HepG2 (cell line): ENCODE data around the gene CADM2. TPM values are rescaled to one million over a fixed set of nuclear protein-coding genes. Genes with fewer than 3 reads are reported as not detected.
A peak's percentile ranks its signal among the peaks of the same experiment; 100 is the strongest.

Experiments
- ARNT2 ChIP-seq: sonication (generic); formaldehyde crosslinking; IDR thresholded peaks from 2 replicates; pipeline ENCODE4 v1.8.0; 2022; ENCODE audit warnings: mild to moderate bottlenecking, low read depth, missing genetic modification reagents, moderate library complexity
- EP300 ChIP-seq, 3 experiments: sonication (generic) in 1 of 3; formaldehyde crosslinking in 1 of 3; IDR thresholded peaks; 2 replicates each; pipeline versions ENCODE4 v1.5.1 to v1.6.1; 2011 to 2020; ENCODE audit warnings: low read depth in 2 of 3, low read length in 2 of 3, borderline replicate concordance in 1 of 3, improper control_type of control experiment in 1 of 3, mild to moderate bottlenecking in 1 of 3, missing genetic modification reagents in 1 of 3, moderate library complexity in 1 of 3
- ETV6 ChIP-seq: sonication (generic); formaldehyde crosslinking; conservative IDR thresholded peaks from 2 replicates; pipeline ENCODE4 v1.4.0; 2020; ENCODE audit warnings: missing genetic modification reagents
- FOXA1 ChIP-seq, 2 experiments: fragments of 450-650 bp in 1 of 2; sonication (generic) in 1 of 2; formaldehyde crosslinking in 1 of 2; IDR thresholded peaks; 2 replicates each; pipeline versions ENCODE4 v1.4.0 to v1.6.1; 2016 to 2020; ENCODE audit warnings: missing genetic modification reagents in 1 of 2
- HDAC6 ChIP-seq: fragments of 200-600 bp; sonication (generic); IDR thresholded peaks from 2 replicates; pipeline ENCODE4 v1.7.0; 2017; ENCODE audit warnings: mild to moderate bottlenecking, antibody characterized with exemption, low read length, low read depth
- HIVEP1 ChIP-seq: sonication (generic); formaldehyde crosslinking; IDR thresholded peaks from 2 replicates; pipeline ENCODE4 v1.4.0; 2020; ENCODE audit warnings: mild to moderate bottlenecking, missing genetic modification reagents
- IRF2 ChIP-seq: IDR thresholded peaks from 2 replicates; pipeline ENCODE4 v1.6.1; 2018; ENCODE audit warnings: missing genetic modification reagents, missing compliant biosample characterization
- KDM3A ChIP-seq: IDR thresholded peaks from 2 replicates; pipeline ENCODE4 v1.6.1; 2018; ENCODE audit warnings: low read depth, missing compliant biosample characterization
- NFIB ChIP-seq: sonication (generic); formaldehyde crosslinking; IDR thresholded peaks from 2 replicates; pipeline ENCODE4 v1.9.0; 2021; ENCODE audit warnings: missing genetic modification reagents, mild to moderate bottlenecking, borderline replicate concordance
- NFIC ChIP-seq: IDR thresholded peaks from 2 replicates; pipeline ENCODE4 v1.6.1; 2012; ENCODE audit warnings: mild to moderate bottlenecking, low read length, inconsistent platforms
- PAXIP1 ChIP-seq: sonication (generic); formaldehyde crosslinking; conservative IDR thresholded peaks from 2 replicates; pipeline ENCODE4 v1.4.0; 2020; ENCODE audit warnings: mild to moderate bottlenecking, missing genetic modification reagents, moderate library complexity
- RELA ChIP-seq: sonication (generic); formaldehyde crosslinking; IDR thresholded peaks from 2 replicates; pipeline ENCODE4 v1.4.0; 2020; ENCODE audit warnings: missing genetic modification reagents
- RFXANK ChIP-seq: IDR thresholded peaks from 2 replicates; pipeline ENCODE4 v1.6.1; 2016
- SOX6 ChIP-seq, 2 experiments: fragments of 450-650 bp in 1 of 2; sonication (generic) in 1 of 2; formaldehyde crosslinking in 1 of 2; IDR thresholded peaks; 2 replicates each; pipeline versions ENCODE4 v1.4.0 to v1.6.1; 2017 to 2020; ENCODE audit warnings: antibody characterized with exemption in 1 of 2, mild to moderate bottlenecking in 1 of 2, missing genetic modification reagents in 1 of 2
- ZNF124 ChIP-seq: sonication (generic); formaldehyde crosslinking; IDR thresholded peaks from 2 replicates; pipeline ENCODE4 v1.4.0; 2020; ENCODE audit warnings: missing genetic modification reagents
- ZNF207 ChIP-seq: fragments of 450-650 bp; IDR thresholded peaks from 2 replicates; pipeline ENCODE4 v1.6.1; 2016; ENCODE audit warnings: antibody characterized with exemption, borderline replicate concordance
- ZNF235 ChIP-seq: sonication (generic); formaldehyde crosslinking; IDR thresholded peaks from 2 replicates; pipeline ENCODE4 v1.8.1; 2023; ENCODE audit warnings: mild to moderate bottlenecking, missing genetic modification reagents, borderline replicate concordance
- ZNF253 ChIP-seq: sonication (generic); formaldehyde crosslinking; IDR thresholded peaks from 2 replicates; pipeline ENCODE4 v1.8.0; 2022; ENCODE audit warnings: mild to moderate bottlenecking, missing genetic modification reagents, borderline replicate concordance
- ZNF263 ChIP-seq: sonication (generic); formaldehyde crosslinking; IDR thresholded peaks from 2 replicates; pipeline ENCODE4 v1.4.0; 2020; ENCODE audit warnings: missing genetic modification reagents
- ZNF382 ChIP-seq: sonication (generic); formaldehyde crosslinking; IDR thresholded peaks from 2 replicates; pipeline ENCODE4 v1.5.0; 2020; ENCODE audit warnings: missing genetic modification reagents, mild to moderate bottlenecking, borderline replicate concordance
- ZNF468 ChIP-seq: sonication (generic); formaldehyde crosslinking; IDR thresholded peaks from 2 replicates; pipeline ENCODE4 v1.8.0; 2022; ENCODE audit warnings: mild to moderate bottlenecking, moderate library complexity, missing genetic modification reagents
- ZNF546 ChIP-seq: sonication (generic); formaldehyde crosslinking; conservative IDR thresholded peaks from 2 replicates; pipeline ENCODE4 v1.8.1; 2023; ENCODE audit warnings: mild to moderate bottlenecking, missing genetic modification reagents
- ZNF687 ChIP-seq: sonication (generic); formaldehyde crosslinking; IDR thresholded peaks from 2 replicates; pipeline ENCODE4 v1.5.1; 2020; ENCODE audit warnings: mild to moderate bottlenecking, missing genetic modification reagents, moderate library complexity
- polyA plus RNA-seq, 8 experiments: library from polyadenylated mRNA; depleted of rRNA in 3 of 8; stranded (reverse) in 7 of 8; unstranded in 1 of 8; fragments of >200 nt; fragmentation: Illumina TruSeq in 4 of 8; extraction: Trizol in 4 of 8; gene quantifications; 2 replicates each; pipeline versions ENCODE4 v1.2.1 to v1.2.3, GENCODE V29; 2011 to 2016; ENCODE audit warnings: low read depth in 4 of 8, missing spikeins in 1 of 8, mixed read lengths in 1 of 8; ENCODE audit not compliant: insufficient read depth in 1 of 8
- total RNA-seq, 5 experiments: library from RNA; depleted of rRNA; stranded (reverse); fragments of >200 nt; fragmentation: Illumina TruSeq; extraction: Trizol; gene quantifications; 2 replicates each; pipeline ENCODE4 v1.2.3, GENCODE V29; 2016; ENCODE audit warnings: low read depth in 1 of 5

The CADM2 gene
- total and polyA plus RNA-seq, 2 of the 13 experiments (the other 11 are each of a cell fraction or from before 2014, with no cell fraction given), result not detected

- TF ChIP-seq HDAC6 (no peak), ZNF253 (CRISPR knock-in tag) (no peak), NFIC (peak; percentile 37; the same call in 1 of the 2 replicates), ZNF687 (no peak), NFIB (CRISPR knock-in tag) (no peak), ZNF235 (CRISPR knock-in tag) (no peak), ZNF382 (no peak), ZNF468 (no peak), ZNF207 (no peak), FOXA1 (IDR thresholded peaks at IDR 0.05) (no peak), FOXA1 (CRISPR knock-in tag; IDR thresholded peaks at IDR 0.05) (no peak), ZNF124 (no peak), PAXIP1 (CRISPR knock-in tag) (peak; percentile 69), ZNF546 (no peak), KDM3A (CRISPR knock-in tag) (no peak), EP300 (IDR thresholded peaks at IDR 0.05; ENCODE audit: low read depth in 2 of 2, low read length in 2 of 2) (0 out of 4 replicates have a peak, but pooled peaks of 1 of the 2 experiments have one; percentile 31), EP300 (CRISPR knock-in tag; IDR thresholded peaks at IDR 0.05; ENCODE audit: borderline replicate concordance) (no peak), ETV6 (no peak), ZNF263 (no peak), IRF2 (CRISPR knock-in tag) (no peak), ARNT2 (CRISPR knock-in tag) (no peak), HIVEP1 (CRISPR knock-in tag) (no peak), SOX6 (IDR thresholded peaks at IDR 0.05) (no peak), SOX6 (CRISPR knock-in tag; IDR thresholded peaks at IDR 0.05) (peak; percentile 73), RELA (CRISPR knock-in tag) (no peak), RFXANK (CRISPR knock-in tag) (no peak)
These were observed 601.4 kb downstream of the CADM2 start (continued) for GRCh38 chr3:85560088-85560785.
